Neural cell (in vitro differentiated cells): ENCODE results near the gene MEGF6. TPM values are rescaled to one million over a fixed set of nuclear protein-coding genes. Genes with fewer than 3 reads are reported as not detected.

ENCODE experiments used
- H2AFZ ChIP-seq: fragments of 200-600, 300-800 bp; sonication (generic), shearing (Covaris generic); 2 replicates; pipeline ENCODE4 v1.6.0; 2014; ENCODE audit warnings: low read depth, mild to moderate bottlenecking, antibody characterized with exemption, low read length, moderate library complexity
- H3F3A ChIP-seq: fragments of 200-600 bp; shearing (Covaris generic); 2 replicates; pipeline ENCODE4 v1.6.1; 2016; ENCODE audit warnings: mild to moderate bottlenecking, moderate library complexity, mixed read lengths, antibody characterized with exemption, low read length; ENCODE audit not compliant: insufficient read depth, poor library complexity, severe bottlenecking
- H3K27ac ChIP-seq: fragments of 200-600, 300-800 bp; sonication (generic), shearing (Covaris generic); 2 replicates; pipeline ENCODE4 v1.5.1; 2014; ENCODE audit warnings: mild to moderate bottlenecking, low read length, moderate library complexity
- H3K27me3 ChIP-seq: fragments of 300-800, 200-600 bp; sonication (generic), shearing (Covaris generic); 2 replicates; pipeline ENCODE4 v1.6.0; 2014; ENCODE audit warnings: mild to moderate bottlenecking, low read depth, low read length, moderate library complexity; ENCODE audit not compliant: insufficient read depth
- H3K36me3 ChIP-seq: fragments of 300-800, 200-600 bp; sonication (generic), shearing (Covaris generic); 2 replicates; pipeline ENCODE4 v1.5.1; 2014; ENCODE audit warnings: mild to moderate bottlenecking, antibody characterized with exemption, low read length, moderate library complexity; ENCODE audit not compliant: insufficient read depth
- H3K4me2 ChIP-seq: fragments of 300-800, 200-600 bp; sonication (generic), shearing (Covaris generic); 2 replicates; pipeline ENCODE4 v1.6.0; 2014; ENCODE audit warnings: mild to moderate bottlenecking, low read length
- H3K4me3 ChIP-seq: fragments of 300-800, 200-600 bp; sonication (generic), shearing (Covaris generic); 2 replicates; pipeline ENCODE4 v1.5.1; 2014; ENCODE audit warnings: mild to moderate bottlenecking, low read length, moderate library complexity
- H3K79me2 ChIP-seq: fragments of 200-600 bp; shearing (Covaris generic); replicated peaks from 2 replicates; pipeline ENCODE4 v1.6.0; 2014; ENCODE audit warnings: mild to moderate bottlenecking, low read length, moderate library complexity; ENCODE audit not compliant: insufficient read depth
- H3K9ac ChIP-seq: fragments of 300-800, 200-600 bp; sonication (generic), shearing (Covaris generic); 2 replicates; pipeline ENCODE4 v1.6.1; 2016; ENCODE audit warnings: mild to moderate bottlenecking, low read length, mixed read lengths
- H3K9me2 ChIP-seq: fragments of 200-600 bp; shearing (Covaris generic); 2 replicates; pipeline ENCODE4 v1.6.1; 2016; ENCODE audit warnings: mild to moderate bottlenecking, low read length, mixed read lengths; ENCODE audit not compliant: insufficient read depth
- H3K9me3 ChIP-seq: fragments of 200-600, 300-800 bp; sonication (generic), shearing (Covaris generic); 2 replicates; pipeline ENCODE4 v1.6.1; 2016; ENCODE audit warnings: mild to moderate bottlenecking, mixed run types, low read length, moderate library complexity, mixed read lengths
- H4K20me1 ChIP-seq: fragments of 200-600 bp; shearing (Covaris generic); 2 replicates; pipeline ENCODE4 v1.6.1; 2016; ENCODE audit warnings: mild to moderate bottlenecking, mixed run types; ENCODE audit not compliant: insufficient read depth
- CTCF ChIP-seq: fragments of 450-650 bp; IDR thresholded peaks from 2 replicates; pipeline ENCODE4 v1.5.1; 2014; ENCODE audit warnings: antibody characterized with exemption, mild to moderate bottlenecking, moderate library complexity; ENCODE audit not compliant: poor library complexity, severe bottlenecking
- EP300 ChIP-seq: fragments of 450-650 bp; conservative IDR thresholded peaks from 2 replicates; pipeline ENCODE4 v1.6.1; 2014; ENCODE audit warnings: antibody characterized with exemption, mild to moderate bottlenecking, moderate library complexity; ENCODE audit not compliant: poor library complexity, severe bottlenecking
- EZH2 ChIP-seq: fragments of 200-600, 300-800 bp; shearing (Covaris generic), sonication (generic); IDR thresholded peaks from 2 replicates; pipeline ENCODE4 v1.6.1; 2014; ENCODE audit warnings: antibody characterized with exemption, low read length, borderline replicate concordance, mild to moderate bottlenecking; ENCODE audit not compliant: insufficient read depth, poor library complexity, severe bottlenecking
- MXI1 ChIP-seq: fragments of 450-650 bp; conservative IDR thresholded peaks from 2 replicates; pipeline ENCODE4 v1.6.1; 2014; ENCODE audit warnings: antibody characterized with exemption, mild to moderate bottlenecking; ENCODE audit not compliant: poor library complexity, severe bottlenecking
- POLR2AphosphoS5 ChIP-seq: IDR thresholded peaks from 2 replicates; pipeline ENCODE4 v1.6.1; 2012
- RAD21 ChIP-seq: fragments of 450-650 bp; conservative IDR thresholded peaks from 2 replicates; pipeline ENCODE4 v1.6.1; 2014; ENCODE audit warnings: antibody characterized with exemption, mild to moderate bottlenecking, moderate library complexity
- REST ChIP-seq: IDR thresholded peaks from 2 replicates; pipeline ENCODE4 v1.6.1; 2012; ENCODE audit warnings: borderline replicate concordance
- SMC3 ChIP-seq: fragments of 450-650 bp; conservative IDR thresholded peaks from 2 replicates; pipeline ENCODE4 v1.6.1; 2014; ENCODE audit warnings: antibody characterized with exemption, mild to moderate bottlenecking, moderate library complexity; ENCODE audit not compliant: poor library complexity
- TAF1 ChIP-seq: IDR thresholded peaks from 2 replicates; pipeline ENCODE4 v1.6.1; 2012; ENCODE audit warnings: low read depth
- polyA plus RNA-seq: library from polyadenylated mRNA; depleted of rRNA; stranded (reverse); fragments of >200 nt; gene quantifications from 2 replicates; pipeline ENCODE4 v1.2.3, GENCODE V29; 2014

The MEGF6 gene
- polyA plus RNA-seq, 1 donor from 2014 or later = 6.0 TPM

GRCh38 chr1:3545363-3546047 lies 65.8 kb downstream of the MEGF6 start:
- TF ChIP-seq TAF1 (no peak), REST (no peak), MXI1 (no peak), SMC3 (no peak), EZH2 (no peak), EP300 (no peak), RAD21 (no peak)
- Histone ChIP-seq H3K9me2 (no peaks in the 10 kb centered on the region), H3K9me3 (no peaks in the 10 kb centered on the region), H3K4me2 (no peak overlapping the region), H3K27ac (no peak overlapping the region), H3K4me3 (no peak overlapping the region), H3K27me3 (no peaks in the 10 kb centered on the region), H3K79me2 (no peaks in the 10 kb centered on the region), H3K9ac (no peak overlapping the region), H3K36me3 (no peaks in the 10 kb centered on the region), H2AFZ (no peak overlapping the region), H3F3A (no peaks in the 10 kb centered on the region), H4K20me1 (no peaks in the 10 kb centered on the region)

GRCh38 chr1:3544040-3544977 lies 67.0 kb downstream of the MEGF6 start:
- H3F3A ChIP-seq = no peaks in the 10 kb centered on the region
- no peak overlapping the region for H2AFZ ChIP-seq
- H4K20me1 ChIP-seq = no peaks in the 10 kb centered on the region
- TF ChIP-seq MXI1 (no peak), CTCF (no peak), EZH2 (no peak), RAD21 (no peak), POLR2AphosphoS5 (no peak), TAF1 (no peak), REST (no peak), EP300 (no peak), SMC3 (no peak)
- H3K27ac ChIP-seq = no peak overlapping the region
- H3K27me3 ChIP-seq = no peaks in the 10 kb centered on the region
- no peak overlapping the region for H3K9ac ChIP-seq
- no peaks in the 10 kb centered on the region for H3K79me2 ChIP-seq
- no peaks in the 10 kb centered on the region for H3K9me3 ChIP-seq
- H3K4me2 ChIP-seq = no peak overlapping the region
- H3K36me3 ChIP-seq = no peaks in the 10 kb centered on the region
- H3K9me2 ChIP-seq = no peaks in the 10 kb centered on the region
- no peak overlapping the region for H3K4me3 ChIP-seq
